ENCODE results near the gene MBLAC1.

Gene MBLAC1

GRCh38 chr7:100089458-100090196 lies 37.1 kb upstream of the MBLAC1 start:
- Mint-ChIP-seq H3K36me3 (ENCODE audit: insufficient read depth) (peaks cover 44% of the 10 kb centered on the region), H3K4me1 (peaks cover 9% of the 10 kb centered on the region), H3K27me3 (no peaks in the 10 kb centered on the region), H3K9me3 (no peaks in the 10 kb centered on the region), H3K4me3 (peak overlapping the region; percentile 84), H3K27ac (ENCODE audit: low read depth) (peak overlapping the region; percentile 78)
- ATAC-seq (replicated peaks; ENCODE audit: extremely low read depth, poor library complexity, severe bottlenecking) (no peak), DNase-seq (ENCODE audit: low spot score in 2 of 2) (no peak)

GRCh38 chr7:100090527-100091410 lies 36.0 kb upstream of the MBLAC1 start:
- Mint-ChIP-seq H3K36me3 (ENCODE audit: insufficient read depth) (peaks cover 51% of the 10 kb centered on the region), H3K27ac (ENCODE audit: low read depth) (no peak overlapping the region)

GRCh38 chr7:100091411-100092181 lies 35.2 kb upstream of the MBLAC1 start:
- Mint-ChIP-seq H3K27ac (ENCODE audit: low read depth) (no peak overlapping the region), H3K4me1 (peaks cover 9% of the 10 kb centered on the region)
- DNase-seq (ENCODE audit: low spot score in 2 of 2), result no peak

More at GRCh38 chr7:100090527-100091410, 36.0 kb upstream of the MBLAC1 start:
- Mint-ChIP-seq H3K4me3 (peak overlapping the region; percentile 23), H3K27me3 (no peaks in the 10 kb centered on the region), H3K9me3 (no peaks in the 10 kb centered on the region), H3K4me1 (peaks cover 9% of the 10 kb centered on the region)
- DNase-seq (ENCODE audit: low spot score in 2 of 2), result no peak
- ATAC-seq (replicated peaks; ENCODE audit: extremely low read depth, poor library complexity, severe bottlenecking), result no peak

GRCh38 chr7:100093054-100093453 lies 33.7 kb upstream of the MBLAC1 start:
- Mint-ChIP-seq H3K27ac (ENCODE audit: low read depth) (no peak overlapping the region), H3K4me3 (no peak overlapping the region), H3K27me3 (no peaks in the 10 kb centered on the region), H3K9me3 (no peaks in the 10 kb centered on the region), H3K36me3 (ENCODE audit: insufficient read depth) (peaks cover 64% of the 10 kb centered on the region), H3K4me1 (peaks cover 18% of the 10 kb centered on the region)
- DNase-seq (ENCODE audit: low spot score in 2 of 2), result no peak
- ATAC-seq (replicated peaks; ENCODE audit: extremely low read depth, poor library complexity, severe bottlenecking), result no peak

More at GRCh38 chr7:100091411-100092181, 35.2 kb upstream of the MBLAC1 start:
- H3K36me3 Mint-ChIP-seq (ENCODE audit: insufficient read depth), result peaks cover 56% of the 10 kb centered on the region
- ATAC-seq (replicated peaks; ENCODE audit: extremely low read depth, poor library complexity, severe bottlenecking), result no peak
- H3K9me3 Mint-ChIP-seq, result no peaks in the 10 kb centered on the region
- no peak overlapping the region for H3K4me3 Mint-ChIP-seq
- no peaks in the 10 kb centered on the region for H3K27me3 Mint-ChIP-seq

GRCh38 chr7:100093498-100093897 lies 33.3 kb upstream of the MBLAC1 start:
- no peak overlapping the region for H3K4me3 Mint-ChIP-seq
- H3K27me3 Mint-ChIP-seq, result no peaks in the 10 kb centered on the region
- H3K9me3 Mint-ChIP-seq, result no peaks in the 10 kb centered on the region
- peaks cover 23% of the 10 kb centered on the region for H3K4me1 Mint-ChIP-seq
- DNase-seq (ENCODE audit: low spot score in 2 of 2) (no peak), ATAC-seq (replicated peaks; ENCODE audit: extremely low read depth, poor library complexity, severe bottlenecking) (no peak)
- H3K36me3 Mint-ChIP-seq (ENCODE audit: insufficient read depth), result peaks cover 67% of the 10 kb centered on the region
- H3K27ac Mint-ChIP-seq (ENCODE audit: low read depth), result no peak overlapping the region

- DNase-seq (ENCODE audit: low spot score in 2 of 2) (no peak), ATAC-seq (replicated peaks; ENCODE audit: extremely low read depth, poor library complexity, severe bottlenecking) (no peak)
- Mint-ChIP-seq H3K27me3 (no peaks in the 10 kb centered on the region), H3K27ac (ENCODE audit: low read depth) (no peak overlapping the region), H3K4me1 (peaks cover 28% of the 10 kb centered on the region), H3K9me3 (no peaks in the 10 kb centered on the region), H3K4me3 (no peak overlapping the region), H3K36me3 (ENCODE audit: insufficient read depth) (peaks cover 67% of the 10 kb centered on the region)
Observed at GRCh38 chr7:100093925-100094486, 32.8 kb upstream of the MBLAC1 start.

GRCh38 chr7:100095289-100095688 lies 31.5 kb upstream of the MBLAC1 start:
- DNase-seq (ENCODE audit: low spot score in 2 of 2) (no peak), ATAC-seq (replicated peaks; ENCODE audit: extremely low read depth, poor library complexity, severe bottlenecking) (no peak)
- H3K36me3 Mint-ChIP-seq (ENCODE audit: insufficient read depth), result peaks cover 69% of the 10 kb centered on the region
- no peak overlapping the region for H3K4me3 Mint-ChIP-seq
- H3K27me3 Mint-ChIP-seq, result no peaks in the 10 kb centered on the region
- peaks cover 32% of the 10 kb centered on the region for H3K4me1 Mint-ChIP-seq
- no peak overlapping the region for H3K27ac Mint-ChIP-seq (ENCODE audit: low read depth)
- H3K9me3 Mint-ChIP-seq, result no peaks in the 10 kb centered on the region

- H3K27me3 Mint-ChIP-seq, result no peaks in the 10 kb centered on the region
- peaks cover 73% of the 10 kb centered on the region for H3K36me3 Mint-ChIP-seq (ENCODE audit: insufficient read depth)
- H3K9me3 Mint-ChIP-seq, result no peaks in the 10 kb centered on the region
- H3K4me3 Mint-ChIP-seq, result no peak overlapping the region
- no peak overlapping the region for H3K27ac Mint-ChIP-seq (ENCODE audit: low read depth)
- no peak for DNase-seq (ENCODE audit: low spot score in 2 of 2)
- no peak for ATAC-seq (replicated peaks; ENCODE audit: extremely low read depth, poor library complexity, severe bottlenecking)
- peaks cover 32% of the 10 kb centered on the region for H3K4me1 Mint-ChIP-seq
Observed at GRCh38 chr7:100095704-100096103, 31.1 kb upstream of the MBLAC1 start.

- H3K4me3 Mint-ChIP-seq, result peak overlapping the region; percentile 94
- DNase-seq (ENCODE audit: low spot score in 2 of 2) (no peak), ATAC-seq (replicated peaks; ENCODE audit: extremely low read depth, poor library complexity, severe bottlenecking) (no peak)
- H3K4me1 Mint-ChIP-seq, result peaks cover 37% of the 10 kb centered on the region
- H3K9me3 Mint-ChIP-seq, result no peaks in the 10 kb centered on the region
- H3K27me3 Mint-ChIP-seq, result no peaks in the 10 kb centered on the region
- peaks cover 63% of the 10 kb centered on the region for H3K36me3 Mint-ChIP-seq (ENCODE audit: insufficient read depth)
- peak overlapping the region; percentile 97 for H3K27ac Mint-ChIP-seq (ENCODE audit: low read depth)
Observed at GRCh38 chr7:100098913-100099312, 27.9 kb upstream of the MBLAC1 start.

GRCh38 chr7:100099452-100099851 lies 27.3 kb upstream of the MBLAC1 start:
- peak overlapping the region; percentile 97 for H3K27ac Mint-ChIP-seq (ENCODE audit: low read depth)
- peak overlapping the region; percentile 94 for H3K4me3 Mint-ChIP-seq
- DNase-seq (ENCODE audit: low spot score in 2 of 2) (no peak), ATAC-seq (replicated peaks; ENCODE audit: extremely low read depth, poor library complexity, severe bottlenecking) (no peak)
- H3K27me3 Mint-ChIP-seq, result no peaks in the 10 kb centered on the region
- H3K36me3 Mint-ChIP-seq (ENCODE audit: insufficient read depth), result peaks cover 60% of the 10 kb centered on the region
- no peaks in the 10 kb centered on the region for H3K9me3 Mint-ChIP-seq
- peaks cover 37% of the 10 kb centered on the region for H3K4me1 Mint-ChIP-seq

- DNase-seq (ENCODE audit: low spot score in 2 of 2) (peak; percentile 82 to 86), ATAC-seq (replicated peaks; ENCODE audit: extremely low read depth, poor library complexity, severe bottlenecking) (peak; percentile 84)
- Mint-ChIP-seq H3K4me3 (peak overlapping the region; percentile 94), H3K9me3 (no peaks in the 10 kb centered on the region), H3K27me3 (no peaks in the 10 kb centered on the region), H3K36me3 (ENCODE audit: insufficient read depth) (peaks cover 57% of the 10 kb centered on the region), H3K4me1 (peaks cover 37% of the 10 kb centered on the region), H3K27ac (ENCODE audit: low read depth) (peak overlapping the region; percentile 97)
Observed at GRCh38 chr7:100100420-100101015, 26.2 kb upstream of the MBLAC1 start.
